Duodenal mucosa (tissue), 2 donors: ENCODE results near the gene RAB36.

Source experiments
- H3K27ac ChIP-seq: one replicate; pipeline ENCODE4 v1.7.0; 2013; ENCODE audit warnings: low read depth, low read length
- H3K27me3 ChIP-seq, 2 donors: one replicate each; pipeline ENCODE4 v1.7.0; 2013; ENCODE audit warnings: low read length in 2 of 2, control low read depth in 1 of 2; ENCODE audit not compliant: insufficient read depth in 2 of 2, control insufficient read depth in 1 of 2
- H3K36me3 ChIP-seq, 2 donors: one replicate each; pipeline ENCODE4 v1.7.0; 2013; ENCODE audit warnings: low read length in 2 of 2, control low read depth in 1 of 2; ENCODE audit not compliant: insufficient read depth in 2 of 2, control insufficient read depth in 1 of 2
- H3K4me1 ChIP-seq, 2 donors: one replicate each; pipeline ENCODE4 v1.7.0; 2013; ENCODE audit warnings: low read length in 2 of 2, control low read depth in 1 of 2; ENCODE audit not compliant: insufficient read depth in 2 of 2, control insufficient read depth in 1 of 2
- H3K4me3 ChIP-seq, 2 donors: one replicate each; pipeline ENCODE4 v1.7.0; 2013; ENCODE audit warnings: low read length in 2 of 2, low read depth in 1 of 2
- H3K9ac ChIP-seq, 2 donors: one replicate each; pipeline ENCODE4 v1.7.0; 2013; ENCODE audit warnings: low read length in 2 of 2, low read depth in 1 of 2
- H3K9me3 ChIP-seq, 2 donors: one replicate each; pipeline ENCODE4 v1.7.0; 2013; ENCODE audit warnings: low read length in 2 of 2, control low read depth in 1 of 2; ENCODE audit not compliant: control insufficient read depth in 1 of 2

Gene RAB36

DNA sequence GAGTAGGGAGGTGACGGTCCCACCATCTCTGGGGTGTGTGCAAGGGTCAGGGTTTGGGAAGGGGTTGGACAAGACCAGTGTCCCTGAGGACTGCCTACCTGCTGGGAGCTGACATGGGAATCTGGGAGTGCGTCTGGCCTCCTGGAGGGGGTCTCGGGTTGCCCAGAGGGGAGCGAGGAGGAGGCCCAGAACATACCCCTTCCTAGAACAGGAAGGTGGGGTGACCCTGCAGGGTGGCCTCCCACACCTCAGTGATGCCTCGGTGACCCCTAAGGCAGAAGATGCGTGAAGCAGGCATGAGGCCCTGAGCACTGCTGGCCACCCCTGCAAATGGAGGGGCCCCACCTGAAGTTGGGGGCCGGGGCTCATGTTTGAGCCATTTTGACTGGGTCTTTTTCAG, 29.9 kb upstream of the RAB36 start:
- H3K4me3 ChIP-seq = no peak overlapping the region
- no peaks in the 10 kb centered on the region for H3K27me3 ChIP-seq
- H3K36me3 ChIP-seq = no peaks in the 10 kb centered on the region
- H3K9ac ChIP-seq = no peak overlapping the region
- H3K27ac ChIP-seq = no peak overlapping the region
- H3K9me3 ChIP-seq = no peaks in the 10 kb centered on the region
- H3K4me1 ChIP-seq = peaks cover 0 to 4% of the 10 kb centered on the region in 2 donors

DNA sequence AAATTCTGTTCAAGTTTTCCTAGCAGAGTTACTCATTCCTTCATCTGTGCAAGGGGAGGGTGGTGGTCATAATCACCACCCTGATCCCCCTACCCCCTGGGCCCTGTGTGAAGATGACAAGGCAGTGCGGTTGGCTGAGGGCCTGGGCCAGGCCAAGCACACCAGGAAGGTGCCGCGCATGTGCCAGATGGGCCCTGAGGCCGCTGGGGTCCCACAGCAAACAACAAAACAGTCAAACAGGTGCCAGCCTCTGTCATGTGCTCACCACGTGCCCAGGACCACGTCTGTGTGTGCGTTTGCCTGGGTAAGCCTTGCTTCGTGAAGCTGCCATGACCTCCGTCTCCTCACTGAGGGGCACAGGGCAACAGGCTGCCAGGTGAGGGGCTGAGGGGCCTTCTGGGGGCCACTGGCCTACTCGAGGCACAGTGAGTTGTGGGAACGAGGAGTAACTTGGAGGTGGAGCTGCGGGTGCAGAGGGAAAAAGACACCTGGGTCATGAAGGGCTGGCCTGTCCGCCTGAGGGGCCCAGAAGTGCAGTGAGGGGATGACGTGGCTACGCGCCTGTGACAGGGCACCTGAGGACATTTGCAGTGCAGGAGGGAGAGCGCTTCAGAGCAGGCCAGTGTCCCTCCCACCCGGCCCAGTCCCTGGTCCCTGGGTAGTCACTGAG, 29.3 kb upstream of the RAB36 start:
- Histone ChIP-seq H3K4me3 (no peak overlapping the region), H3K36me3 (no peaks in the 10 kb centered on the region), H3K9ac (no peak overlapping the region), H3K9me3 (no peaks in the 10 kb centered on the region), H3K27me3 (no peaks in the 10 kb centered on the region), H3K4me1 (peaks cover 0 to 4% of the 10 kb centered on the region in 2 donors), H3K27ac (no peak overlapping the region)

DNA sequence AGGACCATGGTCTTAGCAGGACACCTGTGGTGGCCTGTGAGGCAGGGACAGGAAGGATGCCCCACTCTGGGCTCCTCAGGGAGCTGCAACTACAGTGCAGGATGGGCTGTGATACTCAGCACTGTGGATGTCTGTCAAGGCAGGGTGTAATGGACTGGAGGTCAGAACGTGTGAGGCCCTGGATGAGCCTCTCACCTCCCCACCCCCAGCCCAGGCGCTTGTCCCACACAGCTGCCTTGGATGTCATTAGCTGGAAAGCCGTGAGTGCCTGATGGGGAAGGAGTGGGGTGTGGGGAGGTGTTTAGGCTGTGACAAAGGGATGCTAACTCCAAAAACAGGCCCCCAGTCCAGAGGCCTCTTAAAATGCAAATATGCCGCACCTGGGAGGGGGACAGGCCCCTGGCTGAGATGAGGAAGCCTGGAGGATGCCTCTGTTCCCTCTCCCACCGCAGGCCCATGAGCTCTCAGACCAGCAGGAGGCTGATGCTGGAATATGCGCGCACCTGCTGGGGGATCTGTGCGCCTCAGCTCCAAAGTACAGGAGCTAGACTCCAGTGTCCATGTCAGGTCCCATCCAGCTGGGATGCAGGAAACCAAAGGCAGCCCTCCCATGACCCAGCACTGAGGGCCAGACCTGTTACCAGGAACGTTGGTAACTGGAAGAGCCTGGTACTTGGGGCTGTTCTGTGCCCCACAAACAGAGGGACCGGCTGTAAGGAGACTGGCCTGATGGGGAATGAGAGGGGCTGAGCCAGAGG, 28.6 kb upstream of the RAB36 start:
- H3K27me3 ChIP-seq = no peaks in the 10 kb centered on the region
- no peaks in the 10 kb centered on the region for H3K36me3 ChIP-seq
- no peak overlapping the region for H3K9ac ChIP-seq
- H3K4me3 ChIP-seq = no peak overlapping the region
- H3K9me3 ChIP-seq = no peaks in the 10 kb centered on the region
- peaks cover 0 to 4% of the 10 kb centered on the region in 2 donors for H3K4me1 ChIP-seq
- H3K27ac ChIP-seq = no peak overlapping the region

GRCh38 chr22:23117275-23117674, 28.0 kb upstream of the RAB36 start:
- Histone ChIP-seq H3K27ac (no peak overlapping the region), H3K9ac (no peak overlapping the region), H3K27me3 (no peaks in the 10 kb centered on the region), H3K9me3 (no peaks in the 10 kb centered on the region), H3K4me1 (peaks cover 0 to 4% of the 10 kb centered on the region in 2 donors), H3K36me3 (no peaks in the 10 kb centered on the region), H3K4me3 (no peak overlapping the region)

DNA sequence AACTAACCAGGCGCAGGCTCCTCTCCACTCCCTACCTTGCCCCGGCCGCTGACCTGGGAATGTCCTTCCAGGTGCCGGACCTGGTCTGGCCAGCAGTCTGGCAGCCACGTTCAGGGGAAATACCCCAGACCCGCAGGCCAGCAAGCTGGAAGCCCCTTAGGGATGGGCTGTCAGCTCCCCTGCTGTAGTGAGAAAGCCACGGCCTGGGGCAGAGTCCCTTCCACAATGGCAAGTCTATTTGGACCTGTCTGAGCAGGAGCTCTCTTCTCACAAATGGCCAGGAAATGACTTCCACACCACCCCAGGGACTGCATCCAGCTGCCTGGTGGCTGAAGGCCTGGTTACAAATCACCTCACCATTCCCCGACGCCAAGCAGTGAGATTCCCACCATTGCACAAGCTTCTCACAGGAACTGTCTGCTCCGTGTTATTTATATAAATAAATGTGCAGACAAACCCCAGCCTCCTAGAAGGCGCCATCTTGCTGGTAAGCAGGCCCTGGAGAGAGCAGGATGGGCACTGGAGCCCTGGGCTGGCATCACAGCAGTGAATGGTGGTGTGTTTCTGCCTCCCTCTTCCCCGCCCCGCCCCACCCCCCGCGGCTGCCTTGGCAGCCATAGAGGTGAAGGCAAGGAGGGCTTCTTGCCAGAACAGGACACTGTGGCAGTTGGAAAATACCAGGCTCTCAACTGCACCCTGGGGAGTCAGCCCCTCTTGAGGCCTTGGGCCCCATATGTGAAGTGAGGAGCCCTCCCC, 27.2 kb upstream of the RAB36 start:
- H3K4me3 ChIP-seq = no peak overlapping the region
- H3K27me3 ChIP-seq = no peaks in the 10 kb centered on the region
- no peak overlapping the region for H3K27ac ChIP-seq
- no peaks in the 10 kb centered on the region for H3K36me3 ChIP-seq
- no peak overlapping the region for H3K9ac ChIP-seq
- no peaks in the 10 kb centered on the region for H3K9me3 ChIP-seq
- peaks cover 0 to 2% of the 10 kb centered on the region in 2 donors for H3K4me1 ChIP-seq

DNA sequence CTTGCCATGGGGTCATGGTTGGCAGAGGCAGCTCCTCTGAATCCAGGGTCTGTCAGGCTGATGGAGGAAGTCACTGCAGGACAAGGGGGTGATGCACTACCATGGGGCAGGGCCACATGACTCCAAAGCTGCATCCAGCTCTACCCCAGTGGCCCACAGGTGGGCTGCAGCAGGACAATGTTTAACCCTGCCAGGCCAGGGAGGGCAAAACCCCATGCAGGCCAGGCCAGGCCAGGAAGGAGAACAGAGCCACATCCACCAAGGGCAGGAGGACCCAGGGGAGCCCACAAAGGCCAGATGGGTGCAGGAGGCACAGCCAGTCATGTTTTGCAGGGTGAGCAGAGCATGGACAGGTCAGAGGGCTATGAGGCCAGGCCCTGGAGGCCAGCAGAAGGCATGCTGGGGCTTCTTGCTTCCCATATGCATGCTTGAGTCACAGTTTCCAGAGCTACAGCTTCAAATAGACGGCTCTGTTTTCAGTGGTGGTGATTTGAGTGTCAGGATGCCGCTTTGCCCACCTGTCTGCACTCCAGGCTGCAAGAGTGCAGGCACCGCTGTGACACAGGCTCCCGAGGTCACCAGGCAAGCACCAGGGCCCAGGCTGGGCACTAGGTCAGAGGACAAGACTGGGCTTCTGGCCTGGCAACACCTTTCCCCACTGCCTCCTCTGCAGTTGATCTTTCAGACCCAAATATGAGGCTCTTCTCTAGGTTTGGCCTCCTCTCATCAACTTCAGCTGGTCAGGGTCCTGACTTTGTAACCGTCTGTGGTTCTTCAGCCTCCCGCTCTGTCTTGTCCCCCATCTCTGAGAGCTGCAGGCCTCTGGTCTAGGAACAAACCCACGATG, 26.4 kb upstream of the RAB36 start:
- Histone ChIP-seq H3K27ac (no peak overlapping the region), H3K9ac (no peak overlapping the region)

GRCh38 chr22:23119494-23120414, 25.5 kb upstream of the RAB36 start:
- Histone ChIP-seq H3K36me3 (no peaks in the 10 kb centered on the region), H3K27ac (no peak overlapping the region), H3K9me3 (no peaks in the 10 kb centered on the region), H3K4me3 (no peak overlapping the region), H3K27me3 (no peaks in the 10 kb centered on the region), H3K4me1 (no peaks in the 10 kb centered on the region), H3K9ac (no peak overlapping the region)

More for the DNA sequence above, 26.4 kb upstream of the RAB36 start:
- no peak overlapping the region for H3K4me3 ChIP-seq
- H3K4me1 ChIP-seq = no peaks in the 10 kb centered on the region
- H3K9me3 ChIP-seq = no peaks in the 10 kb centered on the region
- H3K36me3 ChIP-seq = no peaks in the 10 kb centered on the region
- no peaks in the 10 kb centered on the region for H3K27me3 ChIP-seq

- no peak overlapping the region for H3K4me3 ChIP-seq
- no peak overlapping the region for H3K27ac ChIP-seq
- H3K9ac ChIP-seq = no peak overlapping the region
- no peaks in the 10 kb centered on the region for H3K27me3 ChIP-seq
- H3K36me3 ChIP-seq = no peaks in the 10 kb centered on the region
- H3K9me3 ChIP-seq = no peaks in the 10 kb centered on the region
- H3K4me1 ChIP-seq = no peaks in the 10 kb centered on the region
These were observed 24.8 kb upstream of the RAB36 start for GRCh38 chr22:23120415-23120899.

GRCh38 chr22:23121000-23121421, 24.3 kb upstream of the RAB36 start:
- H3K27ac ChIP-seq = no peak overlapping the region
- H3K9ac ChIP-seq = no peak overlapping the region
- H3K9me3 ChIP-seq = no peaks in the 10 kb centered on the region
- no peaks in the 10 kb centered on the region for H3K4me1 ChIP-seq
- H3K36me3 ChIP-seq = no peaks in the 10 kb centered on the region
- no peak overlapping the region for H3K4me3 ChIP-seq
- H3K27me3 ChIP-seq = no peaks in the 10 kb centered on the region
